A204.1 (cell line): ENCODE data around the gene ZBP1.

Experiments used
- FAIRE-seq: peaks from 2 replicates; lab custom pipeline; 2012; peaks lifted over from hg19 to GRCh38; lab: Jason Lieb, UNC

ZBP1 gene

DNA sequence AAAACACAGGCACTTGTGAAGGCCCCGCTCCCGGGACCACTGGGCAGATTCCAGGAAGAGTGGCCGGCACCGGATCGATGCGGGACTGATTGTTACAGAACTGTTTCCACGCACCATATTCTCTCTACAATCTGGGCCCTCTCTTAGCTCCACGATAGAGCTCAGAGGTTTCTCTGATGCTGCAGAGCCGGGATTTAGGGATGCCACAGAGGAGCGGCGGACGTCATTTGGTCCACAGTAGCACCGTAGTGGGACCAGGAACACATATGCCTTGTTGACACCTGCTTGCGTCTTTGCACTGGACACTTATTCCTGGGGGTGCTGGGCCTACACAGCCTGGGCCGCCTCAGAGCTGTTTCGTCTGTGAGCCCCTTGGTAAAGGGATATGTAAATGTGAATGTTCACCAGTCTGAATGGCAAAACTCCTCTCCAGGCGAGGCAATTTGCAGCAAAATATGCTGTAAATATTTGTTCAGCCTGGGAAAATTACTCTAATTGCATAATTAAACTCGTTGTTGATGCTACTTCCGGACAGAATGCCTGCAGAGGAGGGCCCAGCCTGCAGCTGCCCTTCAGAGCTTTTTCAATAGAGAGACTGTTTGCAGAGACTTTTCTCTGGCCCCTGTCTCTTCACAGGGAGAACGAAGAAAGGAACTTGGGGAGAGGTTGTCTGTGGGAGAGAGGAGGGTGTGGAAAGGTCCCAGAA lies 49.9 kb downstream of the ZBP1 start:
- FAIRE-seq = no peak

DNA sequence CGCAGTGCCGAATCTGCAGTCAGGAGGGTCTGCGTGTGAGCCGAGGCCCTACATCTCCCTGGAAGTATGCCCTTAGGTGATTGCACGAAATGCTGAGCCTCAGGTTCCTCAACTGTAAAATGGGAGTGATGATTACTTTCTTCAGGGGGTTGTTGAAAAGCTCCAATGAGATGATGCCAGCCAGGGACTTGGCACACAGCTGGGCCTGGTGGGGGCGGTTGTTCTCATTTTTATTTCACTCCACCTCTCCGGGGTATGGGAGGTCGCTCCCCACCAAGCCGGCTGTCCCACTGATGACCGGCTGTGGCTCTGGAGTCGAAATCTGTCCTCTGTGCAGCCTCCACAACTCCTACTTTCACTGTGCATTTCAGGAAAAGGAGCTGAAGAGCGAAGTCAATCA lies 51.3 kb downstream of the ZBP1 start:
- no peak for FAIRE-seq

DNA sequence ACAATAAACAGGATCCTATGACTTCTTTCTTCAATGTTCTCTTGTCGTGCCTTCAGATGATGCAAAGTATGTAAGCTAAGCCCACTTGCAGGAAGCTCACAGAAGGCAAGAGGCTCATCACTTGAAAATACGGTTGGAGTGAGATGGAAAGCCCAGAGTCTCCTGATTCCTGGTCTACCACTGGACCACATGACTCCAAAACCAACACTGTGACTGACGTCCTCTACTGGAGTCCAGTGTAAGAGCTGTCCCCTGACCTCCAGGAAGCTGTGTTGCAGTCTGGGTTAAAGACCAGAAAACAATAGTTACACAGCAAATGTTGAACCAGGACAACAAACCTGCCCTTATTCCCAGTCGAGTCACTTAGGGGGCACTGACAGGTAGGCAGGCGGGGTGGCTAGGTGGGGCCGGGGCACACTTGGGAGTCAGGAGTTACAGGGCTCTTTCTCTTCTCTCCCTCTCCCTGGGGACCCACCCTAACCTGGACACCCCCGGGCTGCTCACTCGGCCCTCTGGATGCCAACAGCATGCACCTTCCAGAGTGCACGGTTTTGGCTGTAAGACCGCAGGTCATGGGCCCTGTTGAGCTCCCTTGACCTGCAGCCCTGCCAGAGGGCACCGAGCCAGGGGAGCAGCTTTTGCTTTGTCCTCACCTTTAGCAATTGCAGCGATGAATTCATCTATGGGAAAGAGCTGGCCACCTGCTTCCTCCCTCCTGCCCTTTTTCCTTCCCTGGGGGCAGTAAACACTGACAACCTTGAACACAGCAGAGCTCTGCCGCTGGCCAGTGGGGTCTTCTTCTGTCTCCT lies 51.9 kb downstream of the ZBP1 start:
- FAIRE-seq = no peak

DNA sequence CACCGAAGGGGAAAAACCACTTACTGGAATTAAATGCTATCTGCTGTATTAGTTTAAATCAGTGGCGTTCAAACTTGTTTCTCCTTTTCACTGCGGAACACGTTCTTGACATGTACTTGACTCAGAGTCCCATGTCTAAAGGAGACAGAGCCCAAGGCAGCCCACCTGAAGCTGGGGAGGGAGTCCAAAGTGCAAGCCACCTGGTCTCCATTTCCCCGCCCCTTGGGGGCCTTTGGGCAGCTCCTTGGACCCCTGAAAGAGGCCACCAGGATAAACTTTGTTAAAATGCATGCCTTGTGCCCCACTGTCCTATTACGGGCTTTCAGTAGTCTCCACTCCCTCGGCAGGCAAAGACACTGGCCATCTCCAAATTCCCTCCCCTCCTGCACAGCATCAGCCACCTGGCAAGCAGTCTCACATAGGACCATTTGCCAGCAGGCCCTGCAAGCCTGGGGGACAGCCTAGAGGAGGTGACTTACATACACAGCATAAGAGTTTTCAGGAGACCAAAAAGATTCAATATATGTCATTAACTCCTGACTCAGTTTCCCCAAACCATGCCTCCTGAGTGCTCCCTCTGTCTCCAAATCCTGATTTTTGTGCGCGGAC lies 52.7 kb downstream of the ZBP1 start:
- no peak for FAIRE-seq

DNA sequence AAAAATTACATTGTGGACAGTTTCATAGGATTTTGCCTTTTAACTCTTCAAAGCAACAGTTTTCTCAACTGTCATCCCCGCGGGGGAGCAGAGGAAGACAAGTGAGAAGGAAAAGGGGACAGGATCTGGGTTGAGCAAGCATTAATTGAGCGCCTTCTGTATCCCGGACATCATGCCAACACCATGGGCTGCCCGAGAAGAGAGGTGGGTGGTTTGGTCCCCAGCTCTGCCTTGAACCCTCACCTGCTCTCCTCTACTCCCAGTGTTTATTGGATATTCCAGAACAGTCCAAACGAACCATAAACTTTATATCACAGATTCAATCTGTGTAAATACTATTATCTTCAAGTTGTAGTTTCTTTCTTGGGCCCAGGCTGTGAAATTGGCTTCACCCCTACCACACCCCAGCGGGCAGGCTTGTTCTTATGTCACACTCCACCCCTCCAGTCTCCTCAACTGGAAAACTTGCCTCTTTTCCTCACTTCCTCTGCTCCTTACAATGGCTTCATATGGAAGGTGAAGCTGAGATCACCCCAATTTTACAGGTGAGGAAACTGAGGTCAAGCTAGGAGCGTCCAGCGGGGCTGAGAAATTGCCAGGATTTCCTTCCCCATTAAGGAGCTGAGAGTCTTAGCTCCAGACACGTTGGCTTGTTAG lies 53.3 kb downstream of the ZBP1 start:
- no peak for FAIRE-seq

DNA sequence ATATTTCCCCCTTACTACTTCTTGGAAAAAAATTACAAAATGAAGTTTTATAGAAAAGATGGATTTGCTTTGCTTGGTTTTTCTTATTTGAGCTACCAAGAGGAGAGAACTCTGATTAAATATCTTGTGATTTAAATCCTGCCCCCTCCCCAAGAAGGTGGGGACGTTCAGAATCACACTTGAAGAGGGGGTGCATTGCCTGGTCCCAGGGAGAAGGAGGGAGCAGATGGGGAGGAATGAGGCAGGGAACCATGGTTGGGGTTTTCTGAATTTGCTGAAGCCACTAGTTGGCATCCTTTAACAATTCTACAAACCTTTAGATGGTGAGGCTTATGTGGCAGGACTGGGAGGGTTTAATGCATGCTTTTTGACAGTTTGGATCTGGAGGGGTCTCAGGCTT lies 53.8 kb downstream of the ZBP1 start:
- no peak for FAIRE-seq

DNA sequence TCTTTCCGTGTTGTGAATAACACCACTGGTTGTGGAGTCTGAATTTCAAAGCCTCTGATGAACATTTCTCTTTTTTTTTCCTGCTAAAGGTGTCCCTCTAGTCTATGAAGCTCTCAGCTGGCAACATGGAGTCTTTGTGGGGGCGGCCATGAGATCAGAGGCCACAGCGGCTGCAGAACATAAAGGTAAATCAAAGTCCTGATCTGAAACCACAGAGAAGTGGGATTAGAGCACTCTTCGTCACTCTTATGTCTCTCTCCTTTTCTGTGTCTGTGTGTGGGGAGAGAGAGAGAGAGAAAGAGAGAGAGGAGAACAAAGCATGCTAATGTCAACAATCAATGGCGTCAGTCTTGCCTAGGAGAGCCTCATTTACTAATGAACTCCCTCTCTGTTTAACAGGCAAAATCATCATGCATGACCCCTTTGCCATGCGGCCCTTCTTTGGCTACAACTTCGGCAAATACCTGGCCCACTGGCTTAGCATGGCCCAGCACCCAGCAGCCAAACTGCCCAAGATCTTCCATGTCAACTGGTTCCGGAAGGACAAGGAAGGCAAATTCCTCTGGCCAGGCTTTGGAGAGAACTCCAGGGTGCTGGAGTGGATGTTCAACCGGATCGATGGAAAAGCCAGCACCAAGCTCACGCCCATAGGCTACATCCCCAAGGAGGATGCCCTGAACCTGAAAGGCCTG lies 55.1 kb downstream of the ZBP1 start:
- no peak for FAIRE-seq

DNA sequence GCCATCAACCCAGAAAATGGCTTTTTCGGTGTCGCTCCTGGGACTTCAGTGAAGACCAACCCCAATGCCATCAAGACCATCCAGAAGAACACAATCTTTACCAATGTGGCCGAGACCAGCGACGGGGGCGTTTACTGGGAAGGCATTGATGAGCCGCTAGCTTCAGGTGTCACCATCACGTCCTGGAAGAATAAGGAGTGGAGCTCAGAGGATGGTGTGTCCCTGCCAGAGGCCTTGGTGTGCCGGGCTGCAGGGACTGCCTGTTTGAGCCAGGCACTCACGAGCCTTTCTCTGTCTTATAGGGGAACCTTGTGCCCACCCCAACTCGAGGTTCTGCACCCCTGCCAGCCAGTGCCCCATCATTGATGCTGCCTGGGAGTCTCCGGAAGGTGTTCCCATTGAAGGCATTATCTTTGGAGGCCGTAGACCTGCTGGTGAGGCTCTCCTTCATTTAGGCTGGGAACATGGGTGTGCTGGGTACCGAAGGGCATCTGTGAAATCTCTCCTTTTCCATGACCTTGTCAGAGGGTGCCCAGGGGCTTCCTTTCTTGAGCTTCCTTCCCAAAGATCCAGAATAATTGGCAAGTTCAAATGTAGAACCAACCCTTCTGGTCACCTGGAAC lies 55.9 kb downstream of the ZBP1 start:
- FAIRE-seq = no peak

DNA sequence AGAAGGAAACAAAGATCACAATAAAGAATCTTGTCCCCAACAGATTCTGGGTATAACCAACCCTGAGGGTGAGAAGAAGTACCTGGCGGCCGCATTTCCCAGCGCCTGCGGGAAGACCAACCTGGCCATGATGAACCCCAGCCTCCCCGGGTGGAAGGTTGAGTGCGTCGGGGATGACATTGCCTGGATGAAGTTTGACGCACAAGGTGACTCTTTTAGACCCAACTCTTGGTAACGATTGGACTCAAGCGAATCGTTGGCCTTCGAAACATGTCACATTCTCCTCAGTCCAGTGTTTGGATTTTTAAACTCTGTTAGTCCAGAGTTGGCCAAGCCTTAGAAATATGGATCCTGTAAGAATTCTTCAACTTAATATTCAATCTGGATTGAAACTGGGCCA lies 56.7 kb downstream of the ZBP1 start:
- no peak for FAIRE-seq

DNA sequence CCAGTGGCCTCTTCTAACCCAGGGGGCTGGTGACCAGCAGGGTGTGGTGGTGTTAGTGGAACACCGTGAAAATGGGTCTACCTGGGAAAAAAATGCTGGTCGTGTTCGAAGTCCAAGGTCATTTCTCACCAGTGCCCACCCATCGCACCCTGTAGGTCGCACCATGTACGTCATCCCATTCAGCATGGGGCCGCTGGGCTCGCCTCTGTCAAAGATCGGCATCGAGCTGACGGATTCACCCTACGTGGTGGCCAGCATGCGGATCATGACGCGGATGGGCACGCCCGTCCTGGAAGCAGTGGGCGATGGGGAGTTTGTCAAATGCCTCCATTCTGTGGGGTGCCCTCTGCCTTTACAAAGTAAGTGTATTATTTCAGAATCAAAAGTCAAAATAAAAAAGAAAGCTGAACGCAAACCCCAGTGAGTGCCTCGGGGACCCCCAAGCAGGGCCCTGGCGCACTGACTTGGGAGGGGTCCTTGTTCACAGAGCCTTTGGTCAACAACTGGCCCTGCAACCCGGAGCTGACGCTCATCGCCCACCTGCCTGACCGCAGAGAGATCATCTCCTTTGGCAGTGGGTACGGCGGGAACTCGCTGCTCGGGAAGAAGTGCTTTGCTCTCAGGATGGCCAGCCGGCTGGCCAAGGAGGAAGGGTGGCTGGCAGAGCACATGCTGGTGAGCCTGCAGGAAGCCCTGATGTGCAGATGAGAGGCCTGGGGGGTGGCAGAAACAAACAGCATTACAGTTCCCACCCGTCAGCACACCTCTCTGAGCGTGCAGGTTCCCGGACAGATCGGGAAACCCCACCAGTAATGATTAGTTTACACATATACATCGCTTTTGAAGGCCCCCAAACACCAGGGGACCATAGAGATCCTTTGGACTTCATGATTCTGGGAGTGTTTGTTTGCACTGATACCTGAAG lies 57.4 kb downstream of the ZBP1 start:
- no peak for FAIRE-seq

DNA sequence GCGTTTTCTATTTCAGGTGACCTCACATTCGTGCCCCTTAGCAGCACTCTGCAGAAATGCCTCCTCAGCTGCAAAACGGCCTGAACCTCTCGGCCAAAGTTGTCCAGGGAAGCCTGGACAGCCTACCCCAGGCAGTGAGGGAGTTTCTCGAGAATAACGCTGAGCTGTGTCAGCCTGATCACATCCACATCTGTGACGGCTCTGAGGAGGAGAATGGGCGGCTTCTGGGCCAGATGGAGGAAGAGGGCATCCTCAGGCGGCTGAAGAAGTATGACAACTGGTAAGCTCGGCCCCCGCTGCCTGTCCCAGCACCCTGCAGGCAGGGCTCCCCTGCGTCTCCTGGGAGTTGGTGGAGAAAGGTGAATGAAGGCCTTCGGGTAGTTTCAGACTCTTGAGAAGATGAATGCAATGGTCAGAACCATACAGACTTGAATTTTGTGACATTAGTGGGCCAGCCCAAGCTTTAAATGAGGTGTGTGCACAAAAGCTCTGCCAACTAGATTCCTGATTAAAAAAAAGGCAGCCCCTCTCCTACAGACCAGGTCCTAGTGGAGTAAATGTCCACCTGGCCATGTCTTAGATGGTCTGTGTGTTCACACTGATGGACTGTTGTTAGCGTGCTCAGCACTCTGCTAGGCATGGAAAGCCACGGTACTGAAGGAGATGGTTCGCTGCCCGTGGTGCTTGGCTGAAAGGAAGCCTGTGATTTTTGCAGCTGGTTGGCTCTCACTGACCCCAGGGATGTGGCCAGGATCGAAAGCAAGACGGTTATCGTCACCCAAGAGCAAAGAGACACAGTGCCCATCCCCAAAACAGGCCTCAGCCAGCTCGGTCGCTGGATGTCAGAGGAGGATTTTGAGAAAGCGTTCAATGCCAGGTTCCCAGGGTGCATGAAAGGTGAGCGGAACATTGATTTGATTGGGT lies 58.6 kb downstream of the ZBP1 start:
- no peak for FAIRE-seq

DNA sequence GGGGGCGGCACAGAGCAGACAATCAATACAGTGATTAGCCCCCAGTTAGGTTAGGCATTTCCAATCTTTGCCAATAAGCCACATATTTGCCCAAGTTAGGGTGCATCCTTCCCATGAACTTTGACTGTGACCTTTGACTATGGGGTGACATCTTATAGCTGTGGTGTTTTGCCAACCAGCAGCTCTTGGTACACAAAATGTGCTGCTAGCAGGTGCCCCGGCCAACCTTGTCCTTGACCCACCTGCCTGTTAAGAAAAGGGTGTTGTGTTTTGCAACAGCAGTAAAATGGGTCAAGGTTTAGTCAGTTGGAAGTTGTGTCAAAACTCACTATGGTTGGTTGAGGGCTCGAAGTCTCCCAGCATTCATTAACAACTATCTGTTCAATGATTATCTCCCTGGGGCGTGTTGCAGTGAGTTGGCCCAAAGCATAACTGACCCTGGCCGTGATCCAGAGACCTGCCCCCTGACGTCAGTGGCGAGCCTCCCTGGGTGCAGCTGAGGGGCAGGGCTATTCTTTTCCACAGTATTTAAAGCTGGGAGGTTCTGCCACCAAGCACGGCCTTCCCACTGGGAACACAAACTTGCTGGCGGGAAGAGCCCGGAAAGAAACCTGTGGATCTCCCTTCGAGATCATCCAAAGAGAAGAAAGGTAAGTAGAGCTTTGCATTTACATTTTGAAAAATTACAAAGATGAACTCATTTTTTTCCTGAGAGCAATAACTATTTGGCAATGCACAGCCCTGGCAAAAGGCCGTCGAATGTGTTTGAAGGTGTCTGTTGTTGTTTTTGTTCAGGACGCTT lies 59.5 kb downstream of the ZBP1 start, which contains the start of gene PCK1:
PCK1 (plus strand) TSS at position 557 of the 802 bp plus-strand sequence. CDS start 302 bp downstream, outside the sequence.
- no peak for FAIRE-seq

DNA sequence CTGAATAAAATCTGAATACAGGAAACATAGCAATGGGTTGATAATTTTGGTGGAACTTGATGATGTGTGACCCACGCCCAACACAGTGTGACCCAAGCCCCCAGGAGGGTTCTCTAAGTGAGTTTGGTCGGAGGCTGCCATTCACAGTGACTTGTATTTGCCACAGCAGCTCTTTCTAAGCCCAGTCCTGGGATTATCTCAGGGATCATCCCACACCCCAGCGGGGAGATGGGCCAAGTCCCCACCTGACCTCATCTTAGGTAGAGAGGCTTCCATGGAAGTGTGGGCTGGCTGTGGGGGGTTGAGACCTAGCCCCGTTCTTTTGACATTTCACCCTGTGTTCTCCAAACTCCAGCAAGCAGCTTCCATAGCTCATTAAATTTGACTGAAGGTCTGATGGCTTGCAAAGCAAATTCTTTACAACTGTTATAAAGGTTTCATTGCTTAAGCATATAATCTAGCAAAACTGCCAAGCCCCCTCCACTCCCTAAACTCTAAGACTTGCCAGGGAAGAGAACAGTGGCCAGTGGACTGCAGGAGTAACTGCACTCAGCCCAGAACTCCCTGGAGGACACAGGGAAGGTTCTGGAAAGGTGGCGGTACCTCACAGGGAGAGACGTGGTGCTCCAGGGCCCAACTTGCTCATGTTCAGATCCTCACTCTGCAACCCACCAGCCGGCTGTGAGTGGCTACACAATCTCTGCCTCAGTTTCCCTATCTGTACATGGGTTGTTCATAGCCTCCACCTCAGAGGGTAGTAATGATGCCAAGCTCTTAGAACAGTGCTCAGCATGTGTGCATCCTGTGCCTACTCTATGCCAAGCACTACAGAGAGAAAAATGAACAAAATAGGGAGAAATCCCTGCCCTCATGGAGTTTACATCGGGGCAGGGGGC lies 60.3 kb downstream of the ZBP1 start:
- FAIRE-seq = no peak

DNA sequence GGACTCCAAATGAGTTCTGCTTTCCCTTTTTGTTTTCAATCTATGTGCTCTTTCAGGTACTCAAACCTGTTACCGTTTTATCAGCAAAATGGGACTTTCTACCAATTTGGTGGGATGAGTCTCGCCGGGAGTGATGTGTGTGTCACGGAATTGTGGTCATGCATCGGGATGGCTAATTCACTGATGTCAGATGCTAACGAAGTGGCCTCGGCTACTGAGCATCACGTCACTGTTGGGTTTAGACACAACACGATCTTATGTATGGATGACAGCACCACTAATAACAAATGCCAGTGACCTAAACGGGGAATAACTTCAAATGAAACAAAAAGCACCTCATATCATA lies 61.0 kb downstream of the ZBP1 start:
- FAIRE-seq = no peak

DNA sequence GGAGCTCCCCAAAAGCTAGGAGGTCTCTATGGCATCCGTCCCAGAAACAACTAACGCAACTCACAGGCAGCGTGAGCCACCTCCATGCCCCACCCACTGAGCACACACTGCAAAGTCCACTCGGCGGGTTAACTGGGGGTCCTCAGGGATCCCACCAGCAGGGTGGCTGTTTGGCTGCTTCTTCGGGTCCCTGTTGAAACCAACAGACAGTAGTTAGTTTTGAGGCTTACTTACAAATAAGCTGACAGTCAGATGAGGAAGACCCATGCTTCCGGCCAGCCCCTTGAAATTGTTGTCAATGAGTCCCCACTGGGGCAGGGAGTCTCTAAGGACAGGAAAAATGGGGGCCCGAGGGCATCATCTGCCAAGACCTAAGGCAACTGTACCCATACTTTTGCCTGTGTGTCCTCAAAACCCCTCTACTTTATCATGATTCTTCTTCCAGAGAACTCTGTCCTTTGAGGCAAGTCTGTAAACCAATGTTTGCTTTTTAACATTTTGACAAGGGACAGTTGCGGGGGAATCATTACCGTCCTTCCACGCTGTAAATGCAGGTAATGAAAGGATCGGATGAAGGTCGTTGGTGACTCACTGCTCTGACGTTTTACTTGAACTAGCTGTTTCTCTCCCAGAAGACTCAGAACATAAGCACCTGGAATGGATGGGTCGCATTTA lies 61.5 kb downstream of the ZBP1 start:
- no peak for FAIRE-seq

DNA sequence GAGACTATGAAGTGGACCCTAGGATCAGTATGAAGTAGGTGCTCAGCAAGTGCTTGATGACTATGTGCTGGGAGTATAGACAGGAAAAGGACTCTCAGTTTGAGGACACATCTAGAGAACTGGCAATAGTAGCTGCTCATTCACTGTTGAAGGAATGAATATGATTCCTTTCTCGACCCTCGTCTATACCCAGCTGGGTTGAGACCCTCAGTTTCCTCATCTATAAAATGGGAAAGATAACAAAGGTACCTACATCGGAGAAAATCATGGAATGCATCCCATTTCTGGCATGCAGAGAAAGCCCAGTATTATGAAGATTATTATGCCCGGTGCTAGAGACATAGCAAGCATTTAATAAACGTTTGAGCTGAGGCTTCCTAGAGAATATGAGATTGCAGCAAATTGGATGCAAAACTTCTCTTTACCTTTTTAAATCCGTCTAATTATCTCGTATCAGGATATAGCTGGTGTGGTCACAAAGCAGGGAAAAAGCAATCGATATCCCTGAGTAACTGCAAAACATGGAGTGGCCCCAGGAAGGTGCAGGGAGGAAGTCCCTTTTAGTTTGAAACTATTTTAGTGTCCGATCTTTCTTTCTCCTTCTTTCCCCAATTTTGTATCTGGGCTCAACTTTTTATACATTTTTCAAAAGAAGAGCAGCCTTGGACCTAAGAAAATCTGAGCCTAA lies 62.2 kb downstream of the ZBP1 start:
- FAIRE-seq = no peak

DNA sequence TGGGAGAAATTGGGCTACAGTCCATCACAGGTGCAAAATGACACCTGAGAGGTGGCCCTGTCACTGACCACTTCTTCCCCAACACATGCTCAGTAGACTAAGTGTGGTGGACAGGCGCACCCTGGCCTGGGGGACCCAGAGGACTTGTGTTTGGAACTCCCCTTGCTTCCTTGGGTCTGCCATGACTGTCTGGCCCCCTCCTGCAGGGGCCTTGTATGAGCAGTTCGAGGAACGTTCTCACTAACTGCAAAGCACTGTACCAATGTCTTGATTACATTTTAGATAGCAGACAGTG lies 63.3 kb downstream of the ZBP1 start:
- no peak for FAIRE-seq
